Left renal pelvis (tissue), 4 donors: ENCODE data around the gene STK17B. TPM values are rescaled to one million over a fixed set of nuclear protein-coding genes. Genes with fewer than 3 reads are reported as not detected.

Source experiments
- DNase-seq, 4 donors: peaks; one replicate each; pipeline ENCODE4 v3.0.0-alpha.2; 2013; ENCODE audit warnings: low read depth in 4 of 4, low spot score in 3 of 4
- polyA plus RNA-seq, 4 donors: library from polyadenylated mRNA; unstranded; fragments of 120-200 nt; gene quantifications; one replicate each; pipeline ENCODE4 v1.2.1, GENCODE V29; 2013; ENCODE audit not compliant: insufficient read length in 4 of 4

Gene STK17B
- polyA plus RNA-seq, 4 donors, result 9.1 to 12.2 (median 10.6) TPM

GRCh38 chr2:196160946-196161345, 10.4 kb downstream of the STK17B start:
- DNase-seq, result no peak

DNA sequence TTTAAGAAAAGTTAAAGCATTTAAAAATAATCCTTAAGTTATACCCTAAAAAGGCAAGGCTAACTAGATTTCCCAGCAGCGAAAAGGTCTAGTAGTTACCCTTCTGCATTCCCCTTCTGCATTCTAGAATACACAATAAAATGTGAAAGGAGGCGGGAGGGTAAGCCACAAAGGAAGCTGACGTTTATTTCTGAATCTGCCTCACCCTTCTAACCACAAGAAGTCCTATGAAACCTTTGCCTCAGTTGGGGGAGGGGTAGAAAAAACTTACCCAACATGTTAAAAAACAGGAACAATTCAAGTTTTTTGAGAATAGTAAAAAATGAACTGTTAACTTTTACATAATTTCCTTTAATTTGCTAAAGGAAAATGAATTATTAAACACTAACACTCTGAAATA, 11.3 kb downstream of the STK17B start:
- DNase-seq, result no peak

DNA sequence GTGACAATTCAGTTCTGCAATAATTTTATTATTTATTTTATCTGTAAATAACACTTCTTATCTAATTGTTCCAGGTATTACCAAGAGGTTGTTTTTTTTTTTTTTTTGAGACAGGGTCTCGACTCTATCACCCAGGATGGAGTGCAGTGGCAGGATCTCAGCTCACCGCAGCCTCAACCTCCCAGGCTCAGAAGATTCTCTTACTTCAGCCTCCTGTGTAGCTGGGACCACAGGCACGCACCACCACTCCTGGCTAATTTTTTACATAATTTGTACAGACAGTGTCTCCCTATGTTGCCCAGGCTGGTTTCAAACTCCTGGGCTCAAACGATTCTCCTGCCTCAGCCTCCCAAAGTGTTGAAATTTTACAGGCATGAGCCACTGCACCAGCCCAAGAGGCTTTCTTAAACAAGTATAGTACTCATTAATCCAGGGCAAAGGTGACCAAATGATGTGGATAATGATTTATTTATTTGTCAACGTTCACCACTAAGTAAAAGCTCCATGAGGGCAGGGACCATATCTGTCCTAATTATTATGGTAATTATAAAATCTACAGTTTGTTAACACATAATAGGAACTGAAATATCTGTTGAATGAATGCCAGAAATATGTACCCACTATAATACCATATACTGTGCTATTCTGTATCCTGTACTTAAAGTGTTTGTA, 12.0 kb downstream of the STK17B start:
- DNase-seq, result no peak

DNA sequence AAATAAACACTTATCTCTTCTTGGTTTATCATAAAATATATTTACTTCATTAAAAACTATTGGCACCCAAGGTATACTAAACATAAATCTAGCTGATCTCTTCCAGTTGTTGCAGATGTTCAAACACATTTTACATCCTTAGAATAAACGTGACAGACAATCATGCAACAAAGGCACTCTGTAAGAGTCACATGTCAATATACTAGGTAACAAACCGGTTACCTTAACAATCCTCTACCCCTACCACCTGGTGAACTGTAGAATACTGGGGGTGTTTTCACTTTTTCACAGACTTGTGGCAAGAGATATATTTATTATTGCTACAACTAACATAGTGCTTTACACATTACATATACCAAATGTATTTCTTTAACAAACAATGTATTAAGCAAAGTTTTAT, 15.8 kb downstream of the STK17B start:
- no peak for DNase-seq

GRCh38 chr2:196153480-196153879, 17.9 kb downstream of the STK17B start:
- DNase-seq, result no peak

- no peak for DNase-seq
Observed at GRCh38 chr2:196149948-196150347, 21.4 kb downstream of the STK17B start.

GRCh38 chr2:196148736-196149135, 22.6 kb downstream of the STK17B start:
- DNase-seq, result no peak

GRCh38 chr2:196145256-196145655, 26.1 kb downstream of the STK17B start:
- DNase-seq, result no peak

DNA sequence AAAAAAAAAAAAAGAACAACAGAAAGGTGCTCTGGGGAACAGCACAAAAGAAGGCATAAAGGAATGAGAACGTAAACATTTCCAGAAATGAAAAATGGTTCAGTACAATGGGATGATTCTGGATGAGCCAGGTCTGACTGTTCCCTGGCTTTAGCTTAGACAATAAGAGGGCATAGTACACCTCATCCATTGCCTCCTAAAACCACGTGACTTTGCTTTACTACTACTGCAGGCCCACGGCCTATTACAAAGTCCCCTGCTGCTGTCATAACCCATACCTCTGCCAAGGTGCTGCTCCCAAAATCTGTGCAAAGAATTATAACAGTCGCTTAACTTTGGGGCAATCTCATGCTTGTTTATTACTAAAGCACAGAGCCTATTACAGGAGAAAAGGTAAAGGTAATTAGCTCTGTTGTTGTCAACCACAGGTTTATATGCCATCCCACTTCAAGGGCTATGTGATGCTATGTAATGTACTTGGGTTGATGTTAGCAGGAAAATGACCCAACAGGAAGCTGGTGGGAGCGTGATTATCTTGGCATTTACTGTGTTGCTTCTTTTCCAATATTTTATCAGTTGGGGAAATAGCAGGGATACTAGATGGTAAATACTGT, 26.8 kb downstream of the STK17B start:
- no peak for DNase-seq

- DNase-seq, result no peak
Observed at GRCh38 chr2:196143730-196144131, 27.6 kb downstream of the STK17B start.

DNA sequence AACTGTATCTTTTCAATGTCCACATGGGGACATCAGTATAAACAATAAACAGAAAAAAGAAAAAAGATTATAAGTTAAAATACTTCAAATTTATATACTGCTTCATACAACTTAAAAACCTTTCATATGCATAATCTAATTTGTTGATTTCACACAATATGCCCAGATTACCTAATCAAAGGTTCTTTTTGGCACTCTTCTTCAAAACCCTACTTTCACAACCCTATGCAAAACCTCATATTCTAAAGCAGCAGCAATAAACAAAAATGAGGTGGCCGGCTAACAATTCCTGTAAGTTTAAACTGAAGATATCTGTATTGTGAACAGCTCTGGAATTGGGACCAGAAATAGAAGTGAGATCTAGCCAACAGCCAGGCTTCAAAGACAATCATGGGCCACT, 28.6 kb downstream of the STK17B start:
- no peak for DNase-seq

DNA sequence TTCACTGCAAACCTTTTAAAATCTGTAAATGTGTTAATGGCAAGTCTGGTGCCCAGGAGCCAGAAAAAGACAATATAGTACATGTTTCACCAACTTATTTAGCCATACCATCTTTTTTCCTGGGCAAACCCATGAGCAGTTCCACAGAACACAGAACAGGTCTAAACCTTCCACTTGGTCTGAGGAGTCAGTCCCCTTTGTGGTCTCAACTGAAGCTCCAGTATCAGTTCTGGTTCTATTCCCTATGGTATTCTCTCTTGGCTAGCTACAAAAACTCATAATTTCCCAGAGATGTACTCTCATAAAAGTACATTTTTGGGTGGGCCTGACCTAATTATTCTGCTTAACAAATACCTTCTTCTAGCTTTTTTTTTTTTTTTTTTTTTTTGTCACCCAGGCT, 31.2 kb downstream of the STK17B start:
- DNase-seq, result no peak

GRCh38 chr2:196137271-196137670, 34.1 kb downstream of the STK17B start:
- no peak for DNase-seq

GRCh38 chr2:196136151-196136550, 35.2 kb downstream of the STK17B start:
- no peak for DNase-seq

DNA sequence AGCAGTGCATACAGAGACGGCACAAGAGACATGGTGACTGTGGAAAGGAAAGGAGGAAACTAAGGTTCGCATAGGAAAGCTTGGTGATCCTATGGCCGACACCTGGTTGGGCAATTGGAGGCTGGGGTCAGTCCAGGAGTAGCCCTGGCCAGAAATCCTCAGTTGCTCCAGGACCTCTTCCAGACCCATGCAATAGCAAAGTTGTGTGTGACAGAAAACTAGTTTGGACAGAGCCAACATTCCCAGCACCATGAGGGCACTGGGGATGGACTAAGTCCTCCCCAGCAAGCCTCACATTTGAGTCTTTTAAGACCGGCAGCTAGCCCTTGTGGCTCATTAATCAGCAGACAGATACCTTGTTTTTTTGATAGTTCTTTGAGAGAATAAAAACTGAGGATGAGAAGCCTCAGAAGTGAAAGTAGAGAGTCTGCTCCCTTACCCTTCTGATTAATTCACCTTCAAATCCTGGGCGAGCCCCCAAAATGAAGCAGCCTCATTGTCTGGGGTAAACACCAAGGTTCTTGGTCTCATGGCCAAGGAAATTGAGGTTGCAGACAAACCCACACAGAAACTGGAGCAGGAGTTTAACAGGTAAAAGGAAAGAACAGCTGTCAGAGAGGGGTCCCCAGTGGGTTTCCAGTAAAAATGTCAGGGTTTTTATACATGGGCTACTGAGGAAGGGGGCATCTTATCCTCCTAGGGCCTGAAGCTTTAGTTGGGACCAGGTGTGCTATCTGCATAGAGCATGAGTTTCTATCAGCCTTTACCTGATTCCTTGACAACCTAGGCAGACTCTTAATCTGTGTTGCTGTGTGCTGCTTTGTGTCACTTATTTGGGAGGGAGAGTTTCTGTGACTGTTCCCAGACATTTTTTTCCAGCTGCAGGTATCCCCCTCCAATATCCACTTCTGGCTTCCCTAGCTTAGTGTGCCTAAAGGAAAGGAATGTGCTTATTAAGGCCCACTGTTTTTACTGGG, 39.1 kb downstream of the STK17B start:
- no peak for DNase-seq

GRCh38 chr2:196131384-196131937, 39.9 kb downstream of the STK17B start:
- no peak for DNase-seq

DNA sequence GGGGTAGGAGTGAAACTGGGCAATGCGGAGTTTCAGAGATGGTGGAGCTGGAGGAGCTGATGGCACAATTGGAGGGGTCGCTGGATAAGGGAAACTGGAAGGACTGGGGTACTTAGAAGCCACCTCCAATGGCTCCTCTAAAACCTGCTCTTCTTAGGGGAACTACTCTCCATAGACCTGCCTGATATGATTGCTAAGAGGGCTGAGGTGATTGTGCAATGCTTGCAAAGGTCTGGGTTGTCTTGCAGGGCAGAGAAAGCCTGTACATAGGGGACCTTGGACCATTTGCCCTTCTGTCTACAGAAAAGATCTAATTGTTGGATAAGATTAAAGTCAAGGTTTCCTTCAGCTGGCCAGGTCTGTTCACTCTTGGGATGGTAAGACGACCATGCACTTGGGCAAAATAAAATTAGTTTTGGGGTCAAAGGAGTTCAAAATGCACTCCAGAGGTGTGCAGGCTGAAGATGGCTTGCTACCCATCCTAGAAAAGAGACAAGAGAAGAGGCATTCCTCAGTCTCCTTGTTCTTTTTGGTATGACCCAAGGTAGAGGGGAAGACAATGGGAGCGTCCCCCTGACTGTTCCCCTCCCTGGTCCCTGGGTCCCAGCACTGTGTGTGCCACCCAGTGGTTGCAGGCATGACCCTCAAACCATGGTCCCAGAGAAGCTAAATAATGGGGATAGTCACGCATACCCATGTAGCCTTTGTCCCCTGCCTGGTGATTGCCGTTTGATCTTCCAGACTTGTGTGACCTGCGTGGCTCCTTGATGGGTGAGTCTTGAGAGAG, 41.1 kb downstream of the STK17B start:
- DNase-seq, result no peak

GRCh38 chr2:196128749-196129148, 42.6 kb downstream of the STK17B start:
- no peak for DNase-seq

DNA sequence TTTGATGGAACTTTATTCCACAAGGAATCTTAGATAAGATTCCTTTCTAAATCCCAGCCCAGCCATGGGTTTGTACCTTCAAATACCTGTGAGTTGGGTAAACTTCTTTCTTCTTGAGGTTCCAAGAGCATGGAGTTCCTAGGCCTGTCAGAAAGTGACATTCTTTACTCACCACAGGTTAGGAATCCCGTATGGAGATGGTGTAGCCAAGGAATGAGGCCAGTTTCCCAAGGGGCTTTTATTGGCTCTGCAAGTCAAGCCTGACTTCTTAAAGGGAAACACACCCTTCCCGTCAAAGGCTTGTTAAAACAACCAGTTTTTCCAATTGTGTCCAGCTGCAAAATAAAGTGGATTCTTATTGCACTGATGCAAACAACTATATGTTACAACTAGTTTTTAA, 45.8 kb downstream of the STK17B start:
- DNase-seq, result no peak

DNA sequence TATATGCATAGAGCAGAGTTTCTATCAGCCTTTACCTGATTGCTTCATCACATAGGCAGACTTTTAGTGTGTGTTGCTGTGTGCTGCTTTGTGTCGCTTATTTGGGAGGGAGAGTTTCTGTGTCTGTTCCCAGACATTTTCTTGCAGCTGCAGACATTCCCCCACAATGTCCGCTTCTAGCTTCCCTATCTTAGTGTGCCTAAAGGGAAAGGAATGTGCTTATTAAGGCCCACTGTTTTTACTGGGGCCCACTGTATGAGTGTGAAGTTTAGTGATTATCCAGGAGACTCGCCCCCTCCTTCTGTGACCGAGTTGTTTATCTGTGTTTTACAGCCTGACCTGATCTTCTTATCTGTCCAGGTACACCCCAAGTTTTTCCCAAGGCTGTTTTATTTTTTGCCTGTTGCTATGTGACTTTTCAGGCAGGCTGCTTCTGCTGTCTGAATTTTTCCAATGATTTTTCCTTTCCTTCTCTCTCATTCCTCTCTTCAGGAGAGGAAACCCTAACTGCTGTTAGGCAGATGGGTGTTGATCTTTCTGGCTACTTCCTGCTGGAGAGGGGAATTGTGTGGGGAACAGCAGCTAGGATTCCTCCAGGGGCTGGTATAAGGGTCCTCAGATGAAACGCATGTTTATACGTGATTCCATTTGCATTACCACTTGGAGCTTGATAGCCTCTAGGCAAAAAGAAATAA, 47.6 kb downstream of the STK17B start:
- DNase-seq, result no peak
